Smooth muscle cell (in vitro differentiated cells): ENCODE results near the gene SLC37A3. TPM values are rescaled to one million over a fixed set of nuclear protein-coding genes. Genes with fewer than 3 reads are reported as not detected.

Experiments
- DNase-seq: peaks from one replicate; lab custom pipeline; 2025; ENCODE audit not compliant: unreplicated experiment; lab: John Stamatoyannopoulos, UW
- H2AFZ ChIP-seq: fragments of 200-600 bp; sonication (generic); 2 replicates; pipeline ENCODE4 v1.6.0; 2016; ENCODE audit warnings: antibody characterized with exemption, low read depth, mild to moderate bottlenecking
- H3F3A ChIP-seq: fragments of 200-600 bp; sonication (generic); 2 replicates; pipeline ENCODE4 v1.6.0; 2017; ENCODE audit warnings: antibody characterized with exemption, low read depth
- H3K27ac ChIP-seq: fragments of 200-600 bp; sonication (generic); 2 replicates; pipeline ENCODE4 v1.5.1; 2016; ENCODE audit warnings: low read depth, mild to moderate bottlenecking
- H3K27me3 ChIP-seq: fragments of 200-600 bp; sonication (generic); 2 replicates; pipeline ENCODE4 v1.6.1; 2016; ENCODE audit warnings: low read depth, mild to moderate bottlenecking
- H3K36me3 ChIP-seq: fragments of 200-600 bp; sonication (generic); 2 replicates; pipeline ENCODE4 v1.5.1; 2016; ENCODE audit warnings: low read depth
- H3K4me1 ChIP-seq: fragments of 200-600 bp; sonication (generic); 2 replicates; pipeline ENCODE4 v1.5.1; 2016; ENCODE audit warnings: low read depth
- H3K4me2 ChIP-seq: fragments of 200-600 bp; sonication (generic); 2 replicates; pipeline ENCODE4 v1.6.0; 2016; ENCODE audit warnings: mild to moderate bottlenecking
- H3K4me3 ChIP-seq: fragments of 200-600 bp; sonication (generic); 2 replicates; pipeline ENCODE4 v1.5.1; 2016; ENCODE audit warnings: mild to moderate bottlenecking
- H3K79me2 ChIP-seq: fragments of 200-600 bp; sonication (generic); 2 replicates; pipeline ENCODE4 v1.6.0; 2016; ENCODE audit warnings: low read depth, mild to moderate bottlenecking
- H3K9ac ChIP-seq: fragments of 200-600 bp; sonication (generic); 2 replicates; pipeline ENCODE4 v1.6.0; 2016; ENCODE audit warnings: low read depth
- H3K9me3 ChIP-seq: fragments of 200-600 bp; sonication (generic); replicated peaks from 2 replicates; pipeline ENCODE4 v1.5.1; 2016; ENCODE audit warnings: low read depth
- H4K20me1 ChIP-seq: fragments of 200-600 bp; sonication (generic); 2 replicates; pipeline ENCODE4 v1.6.0; 2016; ENCODE audit warnings: low read depth
- WGBS: methylation state at CpG from one replicate; pipeline ENCODE4 v1.1.7; 2016; ENCODE audit warnings: low lambda C conversion rate; 5-methylcytosine and 5-hydroxymethylcytosine counted together
- polyA plus RNA-seq: library from polyadenylated mRNA; unstranded; fragments of >200 nt; fragmentation: Nextera tagmentation; extraction: Ambion mirVana; gene quantifications from 2 replicates; pipeline ENCODE4 v1.2.1, GENCODE V29; 2016
- total RNA-seq: library from RNA; depleted of rRNA; stranded (reverse); fragments of >200 nt; gene quantifications from 2 replicates; pipeline ENCODE4 v1.2.3, GENCODE V29; 2014
- TF ChIP-seq, protein P1 (sequence below): fragments of 200-600 bp; sonication (generic); IDR thresholded peaks from 2 replicates; pipeline ENCODE4 v1.5.1; 2017; ENCODE audit warnings: borderline replicate concordance, mild to moderate bottlenecking, antibody characterized with exemption; ENCODE audit not compliant: insufficient read depth, poor library complexity, severe bottlenecking

SLC37A3 gene
- total and polyA plus RNA-seq, 2 experiments from 2014 or later, result 42.8 to 54.2 TPM

DNA sequence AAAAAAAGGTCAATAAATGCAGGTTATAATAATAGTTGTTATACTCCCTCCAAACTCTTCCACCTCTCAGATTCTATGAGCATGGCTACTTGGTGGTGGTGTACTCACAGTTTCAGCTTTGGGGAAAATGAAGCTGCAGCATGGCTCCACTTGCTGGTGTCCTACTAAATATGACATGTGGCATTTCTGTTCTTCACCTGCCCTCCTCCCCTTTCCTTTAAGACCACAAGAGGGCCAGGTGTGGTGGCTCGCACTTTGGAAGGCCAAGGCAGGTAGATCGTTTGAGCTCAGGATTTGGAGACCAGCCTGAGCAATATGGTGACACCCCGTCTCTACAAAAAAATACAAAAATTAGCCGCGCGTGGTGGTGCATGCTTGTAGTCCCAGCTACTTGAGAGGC lies 101.1 kb downstream of the SLC37A3 start:
- no peak for DNase-seq
- H2AFZ ChIP-seq, result no peak overlapping the region

DNA sequence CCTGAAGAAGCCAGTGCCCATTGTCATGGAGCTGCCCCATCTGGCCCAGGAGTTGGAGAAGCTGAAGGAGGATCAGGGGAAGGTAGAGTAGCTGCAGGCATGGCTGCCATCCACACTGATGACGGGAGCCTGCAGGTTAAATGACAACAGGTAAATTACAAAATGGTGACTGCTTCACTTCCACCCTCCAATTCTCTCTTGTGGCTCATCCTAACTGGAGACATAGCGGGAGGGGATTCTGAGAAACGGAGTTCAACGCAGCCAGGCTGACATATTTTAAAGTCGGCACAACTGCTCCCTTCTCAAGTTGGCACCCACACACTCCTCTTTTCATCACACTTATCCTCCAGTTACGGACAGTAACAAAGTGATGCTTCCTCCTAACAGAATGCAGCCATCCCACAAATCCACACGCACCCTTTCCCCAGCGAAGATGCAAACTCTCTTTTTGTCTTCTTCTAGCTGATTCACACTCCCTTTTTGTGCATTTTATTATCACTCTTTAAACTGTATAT lies 103.0 kb downstream of the SLC37A3 start:
- WGBS, result 96% methylated on average over 8 of the region's 8 CpGs
- H3K27me3 ChIP-seq, result no peaks in the 10 kb centered on the region
- H3K27ac ChIP-seq, result no peak overlapping the region
- no peaks in the 10 kb centered on the region for H3K9me3 ChIP-seq
- TF ChIP-seq, protein P1, sequence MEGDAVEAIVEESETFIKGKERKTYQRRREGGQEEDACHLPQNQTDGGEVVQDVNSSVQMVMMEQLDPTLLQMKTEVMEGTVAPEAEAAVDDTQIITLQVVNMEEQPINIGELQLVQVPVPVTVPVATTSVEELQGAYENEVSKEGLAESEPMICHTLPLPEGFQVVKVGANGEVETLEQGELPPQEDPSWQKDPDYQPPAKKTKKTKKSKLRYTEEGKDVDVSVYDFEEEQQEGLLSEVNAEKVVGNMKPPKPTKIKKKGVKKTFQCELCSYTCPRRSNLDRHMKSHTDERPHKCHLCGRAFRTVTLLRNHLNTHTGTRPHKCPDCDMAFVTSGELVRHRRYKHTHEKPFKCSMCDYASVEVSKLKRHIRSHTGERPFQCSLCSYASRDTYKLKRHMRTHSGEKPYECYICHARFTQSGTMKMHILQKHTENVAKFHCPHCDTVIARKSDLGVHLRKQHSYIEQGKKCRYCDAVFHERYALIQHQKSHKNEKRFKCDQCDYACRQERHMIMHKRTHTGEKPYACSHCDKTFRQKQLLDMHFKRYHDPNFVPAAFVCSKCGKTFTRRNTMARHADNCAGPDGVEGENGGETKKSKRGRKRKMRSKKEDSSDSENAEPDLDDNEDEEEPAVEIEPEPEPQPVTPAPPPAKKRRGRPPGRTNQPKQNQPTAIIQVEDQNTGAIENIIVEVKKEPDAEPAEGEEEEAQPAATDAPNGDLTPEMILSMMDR, result no peak
- DNase-seq, result no peak
- H3K4me3 ChIP-seq, result no peak overlapping the region
- H3K79me2 ChIP-seq, result no peaks in the 10 kb centered on the region
- H3K4me2 ChIP-seq, result no peak overlapping the region
- no peak overlapping the region for H2AFZ ChIP-seq
- H3K36me3 ChIP-seq, result no peaks in the 10 kb centered on the region
- H3K4me1 ChIP-seq, result no peaks in the 10 kb centered on the region
- H3F3A ChIP-seq, result no peaks in the 10 kb centered on the region
- H3K9ac ChIP-seq, result no peak overlapping the region
- no peaks in the 10 kb centered on the region for H4K20me1 ChIP-seq

More for the DNA sequence above, 101.1 kb downstream of the SLC37A3 start:
- H3K27me3 ChIP-seq, result no peaks in the 10 kb centered on the region
- H3K9ac ChIP-seq, result no peak overlapping the region
- H3K9me3 ChIP-seq, result no peaks in the 10 kb centered on the region
- no peak overlapping the region for H3K27ac ChIP-seq
- TF ChIP-seq, protein P1, result no peak
- no peaks in the 10 kb centered on the region for H3K36me3 ChIP-seq
- no peak overlapping the region for H3K4me2 ChIP-seq
- no peaks in the 10 kb centered on the region for H3K79me2 ChIP-seq
- H3K4me3 ChIP-seq, result no peak overlapping the region
- H4K20me1 ChIP-seq, result no peaks in the 10 kb centered on the region
- no peaks in the 10 kb centered on the region for H3F3A ChIP-seq
- H3K4me1 ChIP-seq, result no peaks in the 10 kb centered on the region
- 95% methylated on average over 6 of the region's 6 CpGs for WGBS

DNA sequence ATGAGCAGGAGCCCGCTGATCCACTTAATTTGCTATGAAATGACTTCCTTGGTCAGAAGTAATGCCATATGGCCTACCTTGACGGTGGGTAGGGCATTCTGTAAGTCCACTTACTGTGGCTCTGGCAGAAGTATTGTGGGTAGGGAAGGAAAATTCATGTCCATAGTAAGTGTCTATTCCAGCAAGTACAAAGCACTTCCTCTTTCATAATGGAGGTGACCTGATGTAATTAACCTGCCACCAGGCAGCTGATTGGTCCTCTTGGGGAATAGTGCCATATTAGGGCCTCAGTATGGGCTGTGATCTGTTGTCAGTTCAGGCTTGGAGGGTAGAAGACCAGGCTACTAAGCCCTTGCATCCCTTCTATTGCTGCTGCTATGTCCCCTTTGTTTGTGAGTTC lies 103.9 kb downstream of the SLC37A3 start:
- Histone ChIP-seq H3K4me1 (no peaks in the 10 kb centered on the region), H3K27me3 (no peaks in the 10 kb centered on the region), H2AFZ (no peak overlapping the region), H4K20me1 (no peaks in the 10 kb centered on the region), H3K4me2 (no peak overlapping the region), H3K9me3 (no peaks in the 10 kb centered on the region), H3K36me3 (no peaks in the 10 kb centered on the region), H3K79me2 (no peaks in the 10 kb centered on the region), H3K4me3 (no peak overlapping the region), H3K27ac (no peak overlapping the region), H3F3A (no peaks in the 10 kb centered on the region), H3K9ac (no peak overlapping the region)
- 98% methylated on average over 2 of the region's 2 CpGs for WGBS
- no peak for DNase-seq
- TF ChIP-seq, protein P1, result no peak

DNA sequence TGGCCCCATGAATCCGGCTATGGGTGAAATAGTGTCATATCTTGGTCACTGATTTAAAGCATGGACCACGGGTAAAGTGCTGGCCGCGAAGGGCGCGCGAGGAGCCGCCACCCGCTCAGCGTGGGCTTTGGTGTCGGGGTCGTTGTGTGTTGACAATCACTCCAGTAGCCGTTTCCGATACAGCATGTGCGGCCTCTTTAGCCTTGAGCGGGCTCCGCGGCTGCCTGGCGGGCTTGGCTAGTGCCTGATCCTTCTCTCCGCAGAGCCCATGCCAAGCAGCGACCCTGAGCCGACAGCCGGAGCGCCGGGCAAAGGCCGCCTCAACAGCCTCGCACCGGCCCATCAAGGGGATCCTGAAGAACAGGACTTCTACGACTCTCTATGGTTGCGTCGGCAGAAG lies 105.9 kb downstream of the SLC37A3 start:
- DNase-seq, result no peak
- Histone ChIP-seq H3K4me1 (no peaks in the 10 kb centered on the region), H3K79me2 (no peaks in the 10 kb centered on the region), H3K27ac (no peak overlapping the region), H3K36me3 (no peaks in the 10 kb centered on the region), H2AFZ (no peak overlapping the region), H3F3A (no peaks in the 10 kb centered on the region), H3K4me2 (no peak overlapping the region), H3K9ac (no peak overlapping the region), H3K27me3 (no peaks in the 10 kb centered on the region), H3K9me3 (no peaks in the 10 kb centered on the region), H3K4me3 (no peak overlapping the region), H4K20me1 (no peaks in the 10 kb centered on the region)
- 88% methylated on average over 31 of the region's 31 CpGs for WGBS
- TF ChIP-seq, protein P1, result no peak
